Hematopoietic multipotent progenitor cell treated with erythropoietin and hydrocortisone succinate and interleukin-3 and kit ligand, for 8 days (in vitro differentiated cells): Measurements from ENCODE around the gene PREX1.

Source experiments
- DNase-seq: peaks from one replicate; pipeline ENCODE4 v3.0.0-alpha.2; 2015

PREX1 gene

DNA sequence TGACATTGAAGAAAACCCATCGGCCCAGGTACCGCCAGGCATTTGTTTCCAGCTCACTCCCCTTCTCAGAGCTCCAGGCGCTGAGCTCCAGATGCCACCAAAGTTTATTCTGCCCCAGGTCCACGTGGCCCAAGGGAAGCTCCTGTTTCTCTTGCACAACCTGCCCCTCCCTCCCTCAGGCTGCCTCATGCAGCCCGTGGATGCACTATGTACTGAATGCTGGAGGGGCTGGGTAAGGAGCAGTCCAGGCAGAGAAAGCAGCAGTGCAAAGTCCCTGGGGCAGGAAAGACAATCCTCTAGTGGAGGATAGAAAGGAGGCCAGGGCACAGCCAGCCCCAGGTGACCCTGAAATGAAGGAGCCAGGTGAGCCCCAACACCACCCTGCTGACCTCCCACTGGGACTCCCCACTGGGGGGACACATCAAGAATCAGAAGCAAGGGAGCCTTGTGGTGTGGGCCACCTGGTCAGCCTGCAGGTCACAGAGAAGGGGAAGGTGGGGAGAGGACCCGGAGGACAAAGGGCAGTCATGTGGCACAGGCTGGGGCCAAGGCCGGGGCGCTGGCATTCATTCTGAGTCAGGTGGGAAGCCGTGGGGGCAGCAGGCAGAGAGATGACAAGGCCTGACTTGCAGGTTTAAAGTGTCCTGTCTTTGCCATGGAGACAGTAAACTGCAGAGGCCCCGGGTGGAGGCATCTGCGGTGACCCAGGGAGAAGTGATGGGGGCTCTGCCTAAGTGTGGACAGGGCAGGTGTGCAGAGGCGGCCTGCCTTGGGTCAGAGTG is 230.1 kb downstream of the PREX1 start:
- no peak for DNase-seq

GRCh38 chr20:48596334-48596898 is 231.4 kb downstream of the PREX1 start:
- no peak for DNase-seq

DNA sequence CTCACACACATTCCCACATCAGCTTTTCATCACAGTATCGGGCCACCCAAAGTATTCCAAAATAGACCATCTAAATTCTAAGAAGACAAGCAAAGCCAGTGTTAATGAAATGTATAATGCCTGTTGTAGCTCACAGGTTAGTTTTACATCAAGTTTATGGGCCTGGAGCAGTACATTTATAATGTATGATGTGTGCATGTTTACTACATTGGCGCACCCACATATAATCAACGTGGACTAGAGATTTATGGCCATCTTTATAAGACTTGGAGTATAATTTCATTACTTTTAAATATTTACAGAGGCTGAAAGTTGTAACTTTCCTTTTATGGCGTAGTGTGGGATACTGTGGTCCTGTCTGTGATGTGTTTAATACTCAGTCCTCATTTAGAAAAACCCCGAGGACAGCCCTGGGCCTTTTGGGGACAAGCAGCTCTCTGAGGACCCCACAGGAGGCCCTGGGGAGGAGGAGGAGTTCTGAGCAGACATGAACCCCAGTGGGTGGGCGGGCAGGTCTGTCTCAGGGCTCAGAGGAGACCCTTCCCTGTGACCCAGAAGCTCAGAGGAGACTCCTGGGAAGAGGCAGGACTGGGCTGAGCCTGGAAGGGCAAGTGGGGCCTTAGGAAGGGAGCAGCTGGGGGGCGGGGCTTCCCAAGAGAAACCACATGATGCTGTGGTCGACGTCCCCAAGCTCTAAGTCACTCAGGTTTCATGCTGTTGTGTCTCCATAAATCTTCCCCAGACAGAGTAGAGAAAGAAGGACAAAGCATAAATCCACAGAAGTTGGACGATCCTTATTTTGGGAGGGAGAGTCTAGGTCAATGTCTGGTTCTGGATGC is 232.1 kb downstream of the PREX1 start:
- no peak for DNase-seq

DNA sequence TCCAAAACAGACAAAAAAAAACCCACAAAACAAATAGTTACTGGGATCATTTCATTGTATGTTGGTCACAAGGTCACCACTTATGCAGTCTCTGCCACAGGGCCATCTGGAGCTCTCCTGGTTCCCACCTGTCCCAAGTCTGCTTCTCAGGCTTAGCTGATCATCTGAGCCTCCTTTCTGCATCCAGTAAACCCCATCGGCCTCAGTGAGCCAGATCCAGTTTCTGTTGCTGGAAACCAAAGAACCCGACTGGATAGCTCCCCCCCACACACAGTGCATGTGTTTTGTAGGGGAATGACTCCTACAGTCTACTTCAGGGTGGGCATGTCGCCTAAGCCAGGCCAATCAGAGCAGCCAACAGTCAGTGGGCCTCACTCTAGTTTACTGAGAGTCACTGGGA is 233.3 kb downstream of the PREX1 start:
- no peak for DNase-seq

DNA sequence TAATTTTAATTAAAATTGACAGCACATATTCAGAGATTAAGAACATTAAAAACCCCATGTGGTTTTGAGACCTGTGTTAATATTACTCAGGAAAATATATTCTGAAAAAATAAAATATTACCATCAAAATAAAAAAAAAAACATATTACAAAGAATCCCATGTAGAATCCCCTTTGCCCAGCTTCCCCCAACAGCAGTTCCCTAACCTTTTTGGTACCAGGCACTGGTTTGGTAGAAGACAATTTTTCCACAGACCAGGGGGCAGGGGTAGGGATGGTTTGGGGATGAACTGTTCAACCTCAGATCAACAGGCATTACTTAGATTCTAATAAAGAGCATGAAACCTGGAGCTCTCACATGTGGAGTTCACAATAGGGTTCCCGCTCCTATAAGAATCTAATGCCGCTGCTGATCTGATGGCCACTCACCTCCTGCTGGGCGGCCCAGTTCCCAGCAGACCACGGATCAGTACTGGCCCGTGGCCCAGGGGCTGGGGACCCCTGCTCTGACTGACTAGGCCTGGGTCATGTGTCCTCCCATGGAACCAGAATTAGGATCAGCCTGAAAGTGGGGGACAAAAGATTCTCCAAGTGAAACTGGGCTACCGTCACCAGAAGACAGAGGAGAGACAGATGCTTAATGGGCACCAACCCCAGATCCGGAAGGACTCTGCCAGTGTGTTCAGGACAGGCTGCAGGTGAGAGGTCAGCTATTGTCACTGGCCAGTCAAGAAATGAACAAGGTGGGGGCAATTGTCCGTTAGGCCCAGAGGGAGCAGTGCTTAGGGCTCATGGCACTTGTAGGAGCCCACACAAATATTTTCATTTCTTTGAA is 235.5 kb downstream of the PREX1 start:
- no peak for DNase-seq

GRCh38 chr20:48586730-48587129 is 241.1 kb downstream of the PREX1 start:
- no peak for DNase-seq

DNA sequence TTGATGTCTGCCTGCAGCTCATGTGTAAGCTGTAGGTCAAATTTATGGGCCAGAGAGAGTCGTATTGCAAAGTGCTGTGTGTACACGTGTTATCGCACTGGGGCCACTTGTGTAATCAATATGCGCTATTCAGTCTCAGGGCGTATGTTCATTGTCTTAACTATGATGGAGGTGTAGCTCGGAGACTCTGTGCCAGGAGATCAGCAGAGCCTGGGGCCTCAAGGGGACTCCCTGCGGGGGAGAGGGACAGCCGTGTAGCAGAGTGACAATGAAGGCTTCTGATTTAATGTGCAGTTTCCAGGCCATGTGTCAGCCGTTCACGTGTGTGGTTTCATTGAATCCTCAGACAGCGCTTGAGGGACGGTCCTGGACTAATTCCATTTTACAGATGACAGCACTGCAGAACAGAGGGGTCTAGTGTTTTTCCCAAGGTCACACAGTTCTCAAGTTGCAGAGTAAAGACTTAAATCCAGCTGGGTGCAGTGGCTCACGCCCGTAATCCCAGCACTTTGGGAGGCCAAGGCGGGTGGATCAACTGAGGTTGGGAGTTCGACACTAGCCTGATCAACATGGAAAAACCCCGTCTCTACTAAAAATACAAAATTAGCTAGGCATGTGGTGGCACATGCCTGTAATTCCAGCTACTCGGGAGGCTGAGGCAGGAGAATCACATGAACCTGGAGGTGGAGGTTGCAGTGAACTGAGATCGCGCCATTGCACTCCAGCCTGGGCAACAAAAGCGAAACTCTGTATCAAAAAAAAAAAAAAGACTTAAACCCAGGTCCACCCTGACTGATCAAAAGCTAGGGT is 242.5 kb downstream of the PREX1 start:
- no peak for DNase-seq

GRCh38 chr20:48584391-48585060 is 243.3 kb downstream of the PREX1 start:
- no peak for DNase-seq

- DNase-seq = no peak
Observed at GRCh38 chr20:48583801-48584200, 244.0 kb downstream of the PREX1 start.

- DNase-seq = no peak
Observed at GRCh38 chr20:48583171-48583570, 244.6 kb downstream of the PREX1 start.

DNA sequence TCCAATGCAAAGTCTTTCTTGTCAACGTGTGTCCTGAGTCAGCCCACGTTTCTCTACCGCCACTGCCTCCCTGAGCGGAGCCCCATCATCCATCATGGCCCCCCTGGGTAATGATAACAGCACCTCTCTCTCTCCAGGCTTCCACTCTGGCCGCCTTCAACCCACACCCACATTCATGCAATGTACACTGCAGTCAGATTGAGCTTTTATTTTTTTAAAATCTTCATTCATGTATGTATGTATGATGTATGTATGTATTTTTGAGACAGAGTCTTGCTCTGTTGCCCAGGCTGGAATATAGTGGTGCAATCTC is 245.2 kb downstream of the PREX1 start:
- no peak for DNase-seq

- DNase-seq = no peak
Observed at GRCh38 chr20:48581167-48581566, 246.6 kb downstream of the PREX1 start.

DNA sequence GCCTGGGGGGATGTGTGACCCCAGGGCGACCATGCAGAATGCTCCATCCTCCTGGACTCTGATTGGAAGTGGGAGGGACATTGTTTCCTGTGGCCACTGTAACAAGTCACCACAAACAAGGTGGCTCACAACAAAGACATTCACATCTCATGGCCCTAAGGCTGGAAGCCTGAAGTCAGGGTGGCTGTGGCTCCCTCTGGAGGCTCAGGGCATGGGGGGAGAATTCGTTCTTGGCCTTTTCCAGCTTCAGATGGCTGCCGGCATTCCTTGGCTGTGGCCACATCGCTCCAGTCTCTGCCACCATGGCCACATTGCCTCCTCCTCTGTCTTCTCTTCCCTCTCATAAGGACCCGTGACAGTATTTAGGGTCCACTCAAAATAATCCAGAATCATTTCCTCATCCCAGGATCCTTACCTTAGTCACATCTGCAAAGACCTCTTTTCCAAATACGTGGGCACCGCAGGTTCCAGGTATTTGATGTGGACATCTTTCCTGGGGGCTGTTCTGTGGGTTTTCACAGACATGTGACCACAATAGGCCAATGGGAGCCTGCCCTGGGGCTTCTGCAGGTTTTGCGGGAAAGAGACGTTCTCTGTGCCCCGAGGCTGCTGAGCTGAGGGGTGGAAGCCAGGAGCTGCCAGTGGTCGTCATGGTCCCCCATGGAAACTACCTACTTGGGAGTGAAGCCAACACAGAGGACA is 249.3 kb downstream of the PREX1 start:
- no peak for DNase-seq

- DNase-seq = no peak
Observed at GRCh38 chr20:48577557-48577956, 250.2 kb downstream of the PREX1 start.

DNA sequence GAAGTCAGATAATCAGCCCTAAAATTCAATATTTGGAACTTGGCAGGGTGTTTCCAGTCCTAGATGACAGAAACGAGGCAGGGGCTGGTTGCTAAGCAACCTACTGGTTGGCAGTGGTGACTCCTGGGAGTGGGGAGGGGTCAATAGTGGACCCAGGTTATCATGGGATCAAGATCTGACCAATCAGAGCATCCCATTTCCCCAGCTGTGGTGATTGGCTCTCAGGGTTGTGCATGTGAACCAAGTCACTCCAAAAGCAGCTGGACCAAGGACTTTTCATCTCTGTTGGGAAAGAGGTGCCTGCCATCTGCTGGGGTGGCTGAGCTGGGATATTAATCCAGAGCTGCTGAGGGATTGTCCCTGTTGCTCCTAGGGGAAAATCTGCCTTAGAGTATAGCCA is 253.4 kb downstream of the PREX1 start:
- peak; percentile 2 for DNase-seq
